AG09309 (cell line): Measurements from ENCODE around the gene IP6K1.
"Not testable (repeated sequence)": the region's sequence is repeated elsewhere in the genome, so short reads cannot be mapped to it uniquely, and the experiment has no call there.

ENCODE experiments used
- DNase-seq: peaks from one replicate; pipeline ENCODE4 v3.0.0-alpha.2; 2010; ENCODE audit warnings: low read depth
- H3K4me3 ChIP-seq: 2 replicates; pipeline ENCODE4 v1.5.1; 2011; ENCODE audit warnings: mild to moderate bottlenecking, low read depth, low read length, moderate library complexity; ENCODE audit not compliant: control insufficient read depth
- TF ChIP-seq, protein P1 (sequence below): IDR thresholded peaks from 2 replicates; pipeline ENCODE4 v1.5.1; 2011; ENCODE audit warnings: mild to moderate bottlenecking, low read depth, low read length, inconsistent platforms; ENCODE audit not compliant: insufficient read depth, control insufficient read depth; ENCODE audit errors: missing control alignments

IP6K1 gene

DNA sequence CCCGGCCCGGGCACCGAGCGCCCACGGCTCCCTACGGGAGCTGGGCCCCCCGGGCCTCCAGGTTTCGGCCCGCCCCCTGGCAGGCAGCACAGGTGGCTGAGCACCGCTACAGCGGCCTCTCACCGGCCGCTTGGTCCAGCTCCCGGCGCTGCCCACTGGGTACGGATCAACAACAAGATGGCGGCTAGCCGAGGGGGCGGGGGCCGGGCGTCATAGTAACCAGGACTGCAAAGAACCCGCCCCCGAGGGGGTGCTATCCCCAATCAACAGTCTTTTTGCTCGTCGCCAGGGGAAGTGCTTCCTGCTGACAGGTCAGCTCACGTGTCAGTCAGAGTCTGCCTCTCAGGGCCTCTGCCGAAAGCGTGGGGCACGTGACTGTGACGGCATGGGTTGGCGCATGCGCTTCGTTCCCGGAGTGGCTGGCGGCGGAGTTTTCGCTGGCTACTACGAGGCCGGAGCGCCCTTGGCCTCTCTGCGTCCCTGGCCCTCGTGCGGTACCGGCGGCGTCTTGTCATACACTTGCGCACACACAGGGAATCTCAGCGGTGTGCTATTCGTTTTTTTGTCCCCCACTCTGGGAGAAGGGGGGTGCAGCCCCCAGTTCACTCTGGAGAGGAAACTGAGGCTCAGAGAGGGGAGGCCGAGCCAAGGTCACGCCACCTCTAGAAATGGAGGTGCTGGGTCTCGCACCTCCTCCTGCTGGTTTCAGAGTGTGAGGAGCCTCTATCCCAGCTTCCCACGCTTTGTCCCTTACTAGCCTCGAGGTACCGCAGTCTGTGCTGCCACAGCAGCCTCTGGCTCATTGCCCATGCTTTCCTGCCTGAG, at the start of gene IP6K1:
Gene IP6K1, minus strand, starts transcription at position 186 of the 825 bp plus-strand sequence. CDS start 38,502 bp downstream, outside the sequence.
- TF ChIP-seq, protein P1, sequence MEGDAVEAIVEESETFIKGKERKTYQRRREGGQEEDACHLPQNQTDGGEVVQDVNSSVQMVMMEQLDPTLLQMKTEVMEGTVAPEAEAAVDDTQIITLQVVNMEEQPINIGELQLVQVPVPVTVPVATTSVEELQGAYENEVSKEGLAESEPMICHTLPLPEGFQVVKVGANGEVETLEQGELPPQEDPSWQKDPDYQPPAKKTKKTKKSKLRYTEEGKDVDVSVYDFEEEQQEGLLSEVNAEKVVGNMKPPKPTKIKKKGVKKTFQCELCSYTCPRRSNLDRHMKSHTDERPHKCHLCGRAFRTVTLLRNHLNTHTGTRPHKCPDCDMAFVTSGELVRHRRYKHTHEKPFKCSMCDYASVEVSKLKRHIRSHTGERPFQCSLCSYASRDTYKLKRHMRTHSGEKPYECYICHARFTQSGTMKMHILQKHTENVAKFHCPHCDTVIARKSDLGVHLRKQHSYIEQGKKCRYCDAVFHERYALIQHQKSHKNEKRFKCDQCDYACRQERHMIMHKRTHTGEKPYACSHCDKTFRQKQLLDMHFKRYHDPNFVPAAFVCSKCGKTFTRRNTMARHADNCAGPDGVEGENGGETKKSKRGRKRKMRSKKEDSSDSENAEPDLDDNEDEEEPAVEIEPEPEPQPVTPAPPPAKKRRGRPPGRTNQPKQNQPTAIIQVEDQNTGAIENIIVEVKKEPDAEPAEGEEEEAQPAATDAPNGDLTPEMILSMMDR = no peak

DNA sequence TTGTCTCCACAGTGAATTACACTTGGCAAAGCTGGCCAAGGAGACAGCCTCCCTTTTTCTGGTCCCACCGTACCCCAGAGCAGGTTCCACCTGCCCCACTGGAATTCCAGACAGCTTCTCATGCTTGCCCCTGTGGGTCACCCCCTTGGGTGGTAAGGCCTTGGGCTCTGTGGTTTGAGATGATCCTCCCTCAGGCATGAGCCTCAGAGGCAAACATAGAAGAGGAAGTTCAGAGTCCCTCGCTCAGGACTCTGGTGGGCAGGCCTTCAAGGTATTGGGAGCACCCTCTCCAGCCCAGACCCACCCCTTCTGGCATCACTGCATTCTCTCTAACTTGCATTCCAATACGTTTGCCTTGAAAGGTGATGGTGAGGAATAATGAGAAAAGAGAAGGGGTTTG, 45.0 kb upstream of the IP6K1 start:
- TF ChIP-seq, protein P1 = no peak
- DNase-seq = no peak
- H3K4me3 ChIP-seq = no peak overlapping the region

More for the DNA sequence above, at the start of gene IP6K1:
- H3K4me3 ChIP-seq = peak within 1 kb of the TSS; percentile 61
- peak; percentile 100 for DNase-seq

DNA sequence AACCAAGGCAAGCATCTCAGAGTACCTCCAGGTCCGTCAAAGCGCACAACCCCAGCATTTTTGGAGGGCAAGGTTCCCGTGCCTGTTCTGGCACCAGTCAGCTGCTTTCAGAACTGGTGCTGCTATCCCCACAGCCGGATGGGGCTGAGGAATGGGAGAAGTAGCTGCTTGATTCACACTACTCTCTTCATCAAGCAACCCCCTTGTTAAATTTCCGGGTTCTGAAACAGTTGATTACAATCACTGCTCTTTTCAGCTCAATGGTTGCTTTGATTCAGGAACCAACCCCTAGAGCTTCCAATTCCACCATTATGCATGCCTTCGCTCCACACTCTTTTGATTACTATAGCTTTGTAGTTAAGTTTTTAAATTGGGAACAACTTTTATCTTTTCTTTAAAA, 39.7 kb upstream of the IP6K1 start:
- DNase-seq = no peak
- H3K4me3 ChIP-seq = no peak overlapping the region
- TF ChIP-seq, protein P1 = no peak

DNA sequence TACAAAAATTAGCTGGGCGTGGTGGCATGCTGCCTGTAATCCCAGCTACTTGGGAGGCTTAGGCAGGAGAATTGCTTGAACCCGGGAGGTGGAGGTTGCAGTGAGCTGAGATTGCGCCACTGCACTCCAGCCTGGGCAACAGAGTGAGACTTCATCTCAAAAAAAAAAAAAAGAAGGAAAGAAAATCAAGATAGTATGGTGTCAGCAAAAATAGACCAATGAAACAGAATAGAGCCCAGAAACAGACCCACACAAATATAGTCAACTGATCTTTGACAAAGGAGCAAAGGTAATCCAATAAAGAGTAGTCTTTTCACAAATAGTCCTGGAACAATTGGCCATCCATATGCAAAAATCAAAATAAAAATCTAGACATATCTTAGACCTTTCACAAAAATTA, 36.8 kb upstream of the IP6K1 start:
- not testable (repeated sequence) for H3K4me3 ChIP-seq, DNase-seq

DNA sequence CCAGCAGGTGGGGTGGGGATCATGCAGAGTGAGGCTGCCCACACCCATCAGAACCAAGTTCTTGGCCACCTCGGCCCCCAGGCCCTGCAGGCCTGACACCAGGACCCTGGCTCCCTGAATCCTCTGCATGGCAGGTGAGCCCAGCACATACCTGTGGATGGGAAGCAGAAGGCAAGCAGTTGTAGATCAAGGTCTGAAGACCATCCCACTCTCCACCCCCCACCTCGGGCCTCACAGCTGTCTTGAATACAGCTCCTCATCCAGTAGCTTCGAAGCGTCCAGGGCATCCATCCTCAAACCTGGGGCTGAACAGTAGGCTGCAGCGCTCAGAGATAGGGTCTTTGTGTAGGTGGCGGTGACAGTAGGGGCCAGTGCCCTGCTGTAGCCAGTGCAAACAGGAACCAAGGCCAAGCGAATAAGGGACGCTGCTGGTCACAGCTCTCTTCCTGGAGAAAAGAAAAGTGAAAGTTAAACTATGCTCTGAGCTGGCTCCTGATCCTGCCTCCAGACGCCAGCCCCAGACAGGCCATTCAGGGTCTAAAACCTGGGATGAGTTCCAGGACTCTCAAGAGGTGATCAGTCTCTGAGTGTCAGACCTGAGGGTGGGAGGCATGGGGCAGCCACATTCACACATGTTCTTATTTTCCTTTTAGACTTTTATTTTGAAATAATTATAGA, 27.3 kb upstream of the IP6K1 start, which contains the start of gene UBA7:
Gene UBA7, minus strand, starts transcription at position 457 of the 678 bp plus-strand sequence. Its CDS starts 166 bp downstream, at position 291.
- H3K4me3 ChIP-seq = peak within 1 kb of the TSS; percentile 54
- TF ChIP-seq, protein P1 = no peak
- peak; percentile 35 for DNase-seq

DNA sequence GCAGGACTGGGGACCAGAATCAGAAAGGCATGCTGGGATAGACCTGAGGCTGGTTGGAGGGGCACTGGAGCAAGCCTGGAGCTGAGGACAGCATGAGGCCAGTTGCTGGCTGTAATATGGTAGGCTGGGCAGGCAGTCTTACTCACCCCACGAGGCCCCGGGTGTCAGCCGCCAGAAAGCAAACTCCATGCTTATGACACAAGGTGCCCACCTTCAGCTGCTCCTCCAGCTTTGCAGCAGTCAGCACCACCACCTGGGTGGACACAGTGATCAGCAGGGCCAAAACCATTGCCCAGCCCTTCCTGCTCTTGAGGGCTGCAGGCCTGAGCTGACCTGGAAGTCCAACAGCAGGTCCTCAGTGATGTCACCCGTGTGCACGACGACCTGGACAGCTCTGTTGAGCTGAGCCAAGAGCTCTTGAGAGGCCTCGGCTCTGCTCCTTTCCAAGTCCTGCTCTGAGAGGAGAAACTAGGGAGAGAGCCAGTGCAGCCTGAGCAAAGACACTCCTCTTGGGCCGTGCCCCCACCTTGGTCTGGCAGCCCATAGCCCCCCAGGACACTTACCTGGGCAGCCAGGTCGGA, 26.7 kb upstream of the IP6K1 start:
- peak overlapping the region; percentile 54 for H3K4me3 ChIP-seq

More for the DNA sequence above, 26.7 kb upstream of the IP6K1 start:
- no peak for DNase-seq
- TF ChIP-seq, protein P1 = no peak
